Measurements from ENCODE around the gene TBC1D22A. TPM values are rescaled to one million over a fixed set of nuclear protein-coding genes. Genes with fewer than 3 reads are reported as not detected.

The TBC1D22A gene
- total RNA-seq, 1 donor from 2014 or later = 15.8 TPM

GRCh38 chr22:46823654-46824053 is 61.2 kb downstream of the TBC1D22A start:
- no peak for DNase-seq
- intact Hi-C loops (cut with micrococcal nuclease) = no loop called here
- ATAC-seq = no peak

- intact Hi-C loops (cut with micrococcal nuclease) = no loop called here
- ATAC-seq (no peak), DNase-seq (no peak)
Measured at GRCh38 chr22:46824344-46824909, 62.0 kb downstream of the TBC1D22A start.

GRCh38 chr22:46824980-46825544 is 62.6 kb downstream of the TBC1D22A start:
- no peak for DNase-seq
- ATAC-seq = no peak
- intact Hi-C loops (cut with micrococcal nuclease) = no loop called here

- intact Hi-C loops (cut with micrococcal nuclease) = no loop called here
- no peak for ATAC-seq
- no peak for DNase-seq
Measured at GRCh38 chr22:46826438-46827135, 64.1 kb downstream of the TBC1D22A start.

- intact Hi-C loops (cut with micrococcal nuclease) = no loop called here
- ATAC-seq (no peak), DNase-seq (no peak)
Measured at GRCh38 chr22:46827136-46827780, 64.8 kb downstream of the TBC1D22A start.

- intact Hi-C loops (cut with micrococcal nuclease) = no loop called here
- ATAC-seq (no peak), DNase-seq (no peak)
Measured at GRCh38 chr22:46827781-46828180, 65.3 kb downstream of the TBC1D22A start.

- ATAC-seq = no peak
- intact Hi-C loops (cut with micrococcal nuclease) = no loop called here
- no peak for DNase-seq
Measured at GRCh38 chr22:46828323-46828900, 66.0 kb downstream of the TBC1D22A start.

GRCh38 chr22:46829117-46829891 is 66.9 kb downstream of the TBC1D22A start:
- ATAC-seq = peak; percentile 20
- no peak for DNase-seq
- intact Hi-C loops (cut with micrococcal nuclease) = no loop called here

GRCh38 chr22:46829941-46830715 is 67.7 kb downstream of the TBC1D22A start:
- intact Hi-C loops (cut with micrococcal nuclease) = no loop called here
- DNase-seq = peak; percentile 69
- ATAC-seq = peak; percentile 81

GRCh38 chr22:46830841-46831240 is 68.4 kb downstream of the TBC1D22A start:
- intact Hi-C loops (cut with micrococcal nuclease) = no loop called here
- ATAC-seq = no peak
- DNase-seq = no peak

GRCh38 chr22:46833228-46833627 is 70.8 kb downstream of the TBC1D22A start:
- DNase-seq = peak; percentile 47
- peak; percentile 49 for ATAC-seq
- intact Hi-C loops (cut with micrococcal nuclease) = no loop called here

GRCh38 chr22:46834021-46834737 is 71.7 kb downstream of the TBC1D22A start:
- DNase-seq = no peak
- intact Hi-C loops (cut with micrococcal nuclease) = no loop called here
- ATAC-seq = no peak

GRCh38 chr22:46835288-46835687 is 72.8 kb downstream of the TBC1D22A start:
- DNase-seq = no peak
- intact Hi-C loops (cut with micrococcal nuclease) = no loop called here
- no peak for ATAC-seq

- DNase-seq (no peak), ATAC-seq (no peak)
- intact Hi-C loops (cut with micrococcal nuclease) = no loop called here
Measured at GRCh38 chr22:46835693-46836092, 73.2 kb downstream of the TBC1D22A start.

GRCh38 chr22:46841522-46841921 is 79.1 kb downstream of the TBC1D22A start:
- DNase-seq (no peak), ATAC-seq (no peak)
- intact Hi-C loops (cut with micrococcal nuclease) = no loop called here

GRCh38 chr22:46842606-46843005 is 80.2 kb downstream of the TBC1D22A start:
- DNase-seq (no peak), ATAC-seq (peak; percentile 24)
- intact Hi-C loops (cut with micrococcal nuclease) = no loop called here

GRCh38 chr22:46843821-46844255 is 81.4 kb downstream of the TBC1D22A start:
- no peak for DNase-seq
- ATAC-seq = no peak
- intact Hi-C loops (cut with micrococcal nuclease) = no loop called here
